Lower leg skin (tissue), 3 donors: Measurements from ENCODE around the gene SPACA7.

ENCODE experiments used
- POLR2A ChIP-seq, 2 donors: fragments of 450-650 bp; IDR thresholded peaks; one replicate each; pipeline ENCODE4 v1.6.1; 2016 to 2017; ENCODE audit warnings: antibody characterized with exemption in 2 of 2, mild to moderate bottlenecking in 1 of 2, moderate library complexity in 1 of 2
- TF ChIP-seq, protein P1 (sequence below), 3 donors: fragments of 450-650 bp; IDR thresholded peaks; one replicate each; pipeline ENCODE4 v1.5.1; 2016; ENCODE audit warnings: antibody characterized with exemption in 3 of 3, mild to moderate bottlenecking in 3 of 3, moderate library complexity in 2 of 3

DNA sequence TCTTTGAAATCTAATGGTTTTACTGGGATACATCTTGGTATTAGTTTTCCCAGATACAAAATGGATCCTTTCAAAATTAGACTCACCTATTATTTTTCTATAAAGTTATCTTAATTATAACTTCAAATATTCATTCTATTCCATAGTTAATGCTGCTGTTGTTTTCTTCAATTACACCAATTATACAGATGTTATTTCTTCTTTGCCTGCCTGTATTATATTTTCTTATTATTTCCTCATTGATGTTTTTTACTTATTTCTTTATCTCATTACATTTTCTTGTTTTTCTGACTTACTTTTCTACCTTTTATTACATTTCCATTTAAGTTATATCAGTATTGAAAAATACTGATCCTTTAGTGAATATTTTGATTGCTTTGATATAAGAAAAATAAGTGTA lies 40.9 kb downstream of the SPACA7 start:
- TF ChIP-seq, protein P1, sequence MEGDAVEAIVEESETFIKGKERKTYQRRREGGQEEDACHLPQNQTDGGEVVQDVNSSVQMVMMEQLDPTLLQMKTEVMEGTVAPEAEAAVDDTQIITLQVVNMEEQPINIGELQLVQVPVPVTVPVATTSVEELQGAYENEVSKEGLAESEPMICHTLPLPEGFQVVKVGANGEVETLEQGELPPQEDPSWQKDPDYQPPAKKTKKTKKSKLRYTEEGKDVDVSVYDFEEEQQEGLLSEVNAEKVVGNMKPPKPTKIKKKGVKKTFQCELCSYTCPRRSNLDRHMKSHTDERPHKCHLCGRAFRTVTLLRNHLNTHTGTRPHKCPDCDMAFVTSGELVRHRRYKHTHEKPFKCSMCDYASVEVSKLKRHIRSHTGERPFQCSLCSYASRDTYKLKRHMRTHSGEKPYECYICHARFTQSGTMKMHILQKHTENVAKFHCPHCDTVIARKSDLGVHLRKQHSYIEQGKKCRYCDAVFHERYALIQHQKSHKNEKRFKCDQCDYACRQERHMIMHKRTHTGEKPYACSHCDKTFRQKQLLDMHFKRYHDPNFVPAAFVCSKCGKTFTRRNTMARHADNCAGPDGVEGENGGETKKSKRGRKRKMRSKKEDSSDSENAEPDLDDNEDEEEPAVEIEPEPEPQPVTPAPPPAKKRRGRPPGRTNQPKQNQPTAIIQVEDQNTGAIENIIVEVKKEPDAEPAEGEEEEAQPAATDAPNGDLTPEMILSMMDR (IDR thresholded peaks at IDR 0.05): no peak
- TF ChIP-seq POLR2A (IDR thresholded peaks at IDR 0.05): no peak
